Cardiac septum (tissue), 1 donor: ENCODE data around the gene BLM. TPM values are rescaled to one million over a fixed set of nuclear protein-coding genes. Genes with fewer than 3 reads are reported as not detected.
"Not testable (repeated sequence)": the region's sequence is repeated elsewhere in the genome, so short reads cannot be mapped to it uniquely, and the experiment has no call there.

Experiments
- DNase-seq: peaks from one replicate; pipeline ENCODE4 v3.0.0-alpha.2; 2020; ENCODE audit warnings: low spot score
- intact Hi-C: fragments of 100-400 bp; cut with DNase I; formaldehyde crosslinking; loops from one replicate; pipeline ENCODE4 v1.14.0; 2022
- long read RNA-seq: library from polyadenylated mRNA; unstranded; transcript quantifications from one replicate; pipeline ENCODE4 v2.0.0, GENCODE V29; 2021
- total RNA-seq: library from RNA; stranded (reverse); fragmentation: NEBNext Ultra II Directional; extraction: Animal tissue kit (Norgen Biotek cat#: 25700); gene quantifications from one replicate; pipeline ENCODE4 v1.2.1, GENCODE V29; 2021
- donor health status: DM: no; HTN: no; CAD: no.

BLM gene
- total RNA-seq = 0.75 TPM
- long read RNA-seq, partial matches to known transcripts = 1 of 1 reads
- long read RNA-seq, other reads (novel, unspliced or antisense) = 0 of 1 reads

DNA sequence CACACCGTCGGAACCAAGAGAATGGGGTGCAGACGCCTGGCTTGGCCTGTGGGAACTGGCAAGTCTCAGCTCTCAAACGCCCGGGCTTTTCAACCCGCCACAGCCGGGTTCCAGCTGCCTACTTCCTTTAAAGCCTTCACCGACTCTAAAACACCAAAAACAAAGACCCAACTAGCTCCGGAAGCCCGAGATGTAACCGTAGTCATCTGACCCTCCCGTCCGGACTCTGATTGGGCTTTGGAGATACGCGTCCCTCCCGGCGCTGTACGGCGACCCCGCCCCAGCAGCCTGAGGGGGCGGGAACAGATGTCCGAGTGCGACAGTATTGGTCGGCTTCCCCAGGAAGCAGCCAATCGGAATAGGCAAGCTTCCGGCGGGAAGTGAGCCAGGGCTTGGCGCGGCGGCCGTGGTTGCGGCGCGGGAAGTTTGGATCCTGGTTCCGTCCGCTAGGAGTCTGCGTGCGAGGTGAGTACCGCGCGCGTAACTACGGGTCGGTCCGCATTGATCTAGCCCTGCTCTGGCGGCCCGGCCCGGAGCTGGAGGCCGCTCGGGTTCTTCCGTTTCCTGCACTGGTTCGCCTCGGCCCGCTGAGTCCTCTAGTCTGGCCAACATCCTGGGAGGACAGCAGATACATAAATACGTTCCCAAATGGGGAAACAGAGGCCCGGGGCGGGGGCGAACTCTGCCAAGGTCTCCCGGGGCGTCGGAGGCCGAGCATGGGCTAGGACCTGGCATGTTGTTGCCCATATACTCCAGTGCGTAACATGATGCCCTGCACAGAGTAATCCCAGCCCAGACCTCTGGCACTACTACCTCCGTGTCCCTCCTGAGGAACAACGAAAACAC lies at the start of gene BLM:
BLM (plus strand) TSS at position 371 of the 846 bp plus-strand sequence. CDS start 30,047 bp downstream, outside the sequence.
- peak; percentile 99 for DNase-seq
- intact Hi-C loops = loop anchor here (5.0 kb wide), 2 partner anchors 155 to 170 kb away; no protein-coding TSS in a partner anchor

DNA sequence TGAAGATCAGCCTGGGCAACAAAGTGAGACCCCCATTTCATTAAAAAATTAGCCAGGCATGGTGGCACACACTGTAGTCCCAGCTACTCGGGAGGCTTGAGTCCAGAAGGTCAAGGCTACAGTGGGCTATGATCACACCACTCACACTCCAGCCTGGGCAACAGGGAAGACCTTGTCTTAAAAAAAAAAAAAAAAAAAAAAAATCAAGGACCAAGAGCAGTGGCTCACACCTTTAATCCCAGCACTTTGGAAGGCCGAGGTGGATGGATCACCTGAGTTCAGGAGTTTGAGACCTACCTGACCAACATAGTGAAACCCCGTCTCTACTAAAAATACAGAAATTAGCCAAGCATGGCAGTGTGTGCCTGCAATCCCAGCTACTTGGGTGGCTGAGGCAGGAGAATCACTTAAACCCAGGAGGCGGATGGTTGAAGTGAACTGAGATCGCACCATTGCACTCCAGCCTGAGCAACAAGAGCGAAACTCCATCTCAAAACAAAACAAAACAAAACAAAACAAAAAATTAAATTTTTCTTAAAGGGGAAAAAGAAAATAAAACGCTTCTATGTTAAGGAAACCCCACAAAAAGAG lies 49.3 kb upstream of the BLM start:
- DNase-seq, intact Hi-C loops: not testable (repeated sequence)

DNA sequence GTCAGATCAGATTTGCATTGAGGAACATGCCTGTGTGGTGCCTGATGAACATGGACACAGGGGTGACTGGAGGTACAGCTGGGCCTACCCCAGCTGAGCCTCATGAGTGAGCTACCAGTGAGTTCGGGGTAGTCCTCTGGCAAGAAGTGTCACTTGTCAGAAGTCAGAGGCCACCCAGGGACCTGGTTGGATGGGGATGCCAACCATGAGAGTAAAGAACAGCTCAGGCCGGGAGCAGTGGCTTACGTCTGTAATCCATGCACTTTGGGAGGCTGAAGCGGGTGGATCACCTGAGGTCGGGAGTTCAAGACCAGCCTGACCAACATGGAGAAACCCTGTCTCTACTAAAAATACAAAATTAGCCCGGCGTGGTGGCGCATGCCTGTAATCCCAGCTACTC lies 46.5 kb upstream of the BLM start:
- DNase-seq, intact Hi-C loops: not testable (repeated sequence)

DNA sequence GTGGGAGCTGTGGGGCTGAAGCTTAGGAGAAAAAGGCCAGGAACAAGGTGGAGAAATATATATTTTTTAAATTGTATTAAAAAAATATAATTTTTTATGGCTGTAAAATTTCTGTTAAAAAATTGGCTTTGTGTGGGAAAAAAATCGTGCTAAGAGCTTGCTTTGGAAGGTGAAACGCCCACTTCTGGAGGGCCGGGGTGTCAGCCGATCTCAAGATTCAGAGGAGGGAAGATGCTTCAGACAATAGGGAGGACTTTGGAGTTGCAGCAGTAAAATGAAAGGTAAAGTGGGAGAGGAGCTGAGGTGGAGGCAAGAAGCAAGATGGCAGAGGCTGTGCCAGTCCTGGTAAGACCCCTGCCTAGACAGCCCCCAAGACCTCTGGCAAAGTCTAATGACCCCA lies 45.9 kb upstream of the BLM start:
- intact Hi-C loops = no loop called here
- DNase-seq = no peak

DNA sequence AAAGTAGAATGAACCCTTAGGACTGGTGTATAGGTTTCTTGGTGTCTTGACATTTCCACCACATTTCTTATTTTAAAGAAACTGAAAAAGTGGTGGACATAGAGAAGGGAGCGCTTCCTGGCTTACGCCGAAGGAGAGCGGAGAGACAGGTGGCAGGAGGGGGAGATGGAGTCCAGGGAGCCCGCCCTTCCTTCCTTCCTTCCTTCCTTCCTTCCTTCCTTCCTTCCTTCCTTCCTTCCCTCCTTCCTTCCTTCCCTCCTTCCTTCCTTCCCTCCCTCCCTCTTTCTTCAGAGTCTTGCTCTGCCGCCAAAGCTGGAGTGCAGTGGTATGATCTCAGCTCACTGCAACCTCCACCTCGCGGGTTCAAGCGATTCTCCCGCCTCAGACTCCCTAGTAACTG lies 43.8 kb upstream of the BLM start:
- DNase-seq, intact Hi-C loops: not testable (repeated sequence)

DNA sequence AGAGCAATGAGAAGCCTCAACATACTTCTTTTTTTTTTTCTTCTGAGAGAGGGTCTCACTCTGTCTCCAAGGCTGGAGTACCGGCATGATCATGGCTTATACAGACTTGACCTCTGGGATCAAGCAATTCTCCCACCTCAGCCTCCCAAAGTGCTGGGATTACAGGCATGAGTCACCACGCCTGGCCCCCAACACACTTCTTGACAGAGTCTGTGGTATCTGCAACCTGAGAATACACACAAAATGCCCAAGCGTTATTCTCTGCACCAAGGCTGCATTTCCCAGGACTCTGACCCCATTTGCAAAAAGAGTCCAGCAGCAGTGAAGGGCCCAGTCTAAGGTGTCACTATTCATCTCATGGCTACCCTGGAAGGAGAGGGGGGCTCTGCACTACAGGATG lies 42.7 kb upstream of the BLM start:
- intact Hi-C loops = no loop called here
- no peak for DNase-seq

DNA sequence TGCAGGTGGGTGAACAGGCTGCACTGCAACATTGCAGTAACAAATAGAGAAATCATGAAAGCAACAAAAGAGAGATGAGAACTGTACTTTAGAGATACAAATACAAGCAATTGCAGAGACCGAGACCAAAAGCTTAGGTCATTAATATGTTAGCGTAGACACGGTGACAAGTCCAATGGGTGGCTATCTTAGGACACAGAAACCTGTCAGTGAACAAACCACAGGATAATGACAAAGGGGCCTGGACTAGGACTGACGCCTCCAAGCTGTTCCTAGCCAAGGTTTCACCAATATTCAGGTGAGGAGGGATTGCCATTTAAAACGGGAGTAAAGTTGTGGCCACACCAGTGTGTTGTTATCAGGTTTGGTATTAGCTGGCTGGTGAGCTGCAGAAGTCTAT lies 41.7 kb upstream of the BLM start:
- DNase-seq = no peak
- intact Hi-C loops = no loop called here

DNA sequence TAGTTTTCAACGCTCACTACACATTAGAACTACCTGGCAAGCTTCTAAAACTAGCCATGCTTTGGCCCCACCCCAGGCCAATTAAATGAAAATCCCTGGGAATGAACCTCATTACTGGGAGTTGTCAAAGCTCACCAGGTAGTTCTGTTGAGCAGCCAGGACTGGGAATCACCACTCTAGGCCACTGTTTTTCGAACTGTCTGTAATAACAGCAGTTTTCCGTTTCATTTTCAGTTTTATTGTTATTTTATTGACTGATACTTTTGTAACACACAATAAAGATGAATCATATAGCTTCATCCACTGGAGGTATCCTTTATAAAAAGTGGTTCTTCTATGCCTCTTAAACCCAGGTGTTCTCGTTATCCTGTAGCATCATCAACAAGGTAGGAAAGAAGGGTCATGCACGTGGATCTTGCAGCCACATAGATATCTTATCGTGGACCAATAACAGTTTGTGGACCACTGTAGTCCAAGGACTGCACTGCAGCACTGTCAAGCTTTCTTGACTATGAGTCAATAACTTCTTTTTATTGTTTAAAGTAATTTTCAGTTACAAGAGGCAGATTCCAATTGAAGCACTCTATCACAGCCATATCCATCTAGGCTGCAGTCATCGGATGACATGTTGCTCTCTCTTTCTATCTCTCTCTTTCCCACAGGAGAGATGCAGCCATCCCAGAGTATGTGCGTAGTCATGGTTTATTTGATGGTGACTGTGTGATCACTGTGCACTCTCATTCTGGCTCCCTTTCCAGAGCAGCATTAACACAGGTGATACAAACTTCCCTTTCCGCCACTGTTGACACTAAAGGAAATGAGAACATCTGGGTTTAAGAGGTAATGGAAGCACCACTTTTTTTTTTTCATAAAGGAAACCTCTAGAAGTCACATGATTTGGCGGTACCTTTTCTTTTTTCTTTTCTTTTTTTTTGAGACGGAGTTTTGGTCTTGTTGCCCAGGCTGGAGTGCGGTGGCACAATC lies 39.0 kb upstream of the BLM start:
- intact Hi-C loops = no loop called here
- DNase-seq = no peak

DNA sequence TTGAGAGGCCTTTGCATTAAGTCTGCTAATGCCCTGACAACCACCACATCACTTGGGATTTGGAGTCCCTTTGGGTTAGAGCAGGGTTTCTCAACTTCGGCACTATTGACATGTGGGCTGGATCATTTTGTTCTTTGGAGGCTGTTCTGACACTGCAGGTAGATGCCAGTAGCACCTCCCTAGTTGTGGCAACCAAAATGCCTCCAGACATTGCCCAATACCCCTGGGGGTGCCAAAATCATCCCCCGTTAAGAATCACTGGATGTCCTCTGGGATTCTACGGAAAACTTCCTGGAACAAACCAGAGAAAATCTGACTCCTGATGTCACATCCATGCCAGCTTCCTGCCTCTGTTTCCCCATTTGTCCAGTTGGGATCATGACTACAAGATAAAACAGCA lies 37.2 kb upstream of the BLM start:
- intact Hi-C loops = no loop called here
- no peak for DNase-seq

DNA sequence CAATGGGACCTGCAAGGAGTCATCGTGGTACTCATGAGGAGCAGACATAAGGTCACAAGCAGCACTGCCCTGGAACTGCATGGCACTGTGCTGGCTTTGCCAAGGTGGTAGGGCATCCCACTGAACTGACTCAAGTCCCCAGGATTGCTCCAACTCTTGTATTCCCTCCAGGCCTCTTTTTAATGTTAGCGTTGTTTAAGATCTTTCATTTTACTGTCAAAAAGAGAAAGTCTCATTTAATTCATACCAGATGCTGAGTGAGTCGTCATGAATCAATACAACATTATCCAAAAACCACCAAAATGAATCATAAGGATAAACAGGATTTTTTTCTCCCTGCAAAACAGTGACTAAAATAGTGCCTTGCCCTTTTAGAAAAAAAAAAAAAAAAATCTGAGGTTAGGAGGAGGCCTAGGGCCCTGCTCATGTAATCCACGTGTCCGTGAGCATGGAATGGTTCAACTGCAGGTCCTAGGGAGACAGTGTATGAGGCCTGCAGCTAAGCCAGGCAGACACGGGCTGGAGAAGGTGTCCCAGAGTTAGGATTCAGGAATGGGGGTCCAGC lies 36.7 kb upstream of the BLM start:
- intact Hi-C loops = no loop called here
- DNase-seq = no peak

DNA sequence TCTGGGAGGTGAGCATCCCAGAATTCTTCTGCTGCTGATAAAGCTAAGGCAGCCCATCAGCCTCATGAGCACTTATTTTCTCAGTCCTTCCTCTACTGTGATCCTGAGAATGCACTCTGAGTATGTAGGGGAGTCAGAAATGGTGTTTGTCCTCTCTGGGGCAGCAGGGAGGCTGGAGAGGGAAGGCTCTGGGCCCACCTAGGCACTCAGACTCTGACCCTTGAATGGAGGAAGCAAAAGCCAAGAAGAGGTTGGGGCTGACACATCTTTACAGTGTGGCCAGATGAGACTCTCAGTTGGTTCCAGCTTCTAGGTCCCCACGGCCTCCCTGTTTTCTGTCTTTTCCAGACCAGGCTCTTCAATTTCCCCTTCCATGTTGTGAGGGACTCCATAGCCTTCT lies 36.1 kb upstream of the BLM start:
- intact Hi-C loops = no loop called here

DNA sequence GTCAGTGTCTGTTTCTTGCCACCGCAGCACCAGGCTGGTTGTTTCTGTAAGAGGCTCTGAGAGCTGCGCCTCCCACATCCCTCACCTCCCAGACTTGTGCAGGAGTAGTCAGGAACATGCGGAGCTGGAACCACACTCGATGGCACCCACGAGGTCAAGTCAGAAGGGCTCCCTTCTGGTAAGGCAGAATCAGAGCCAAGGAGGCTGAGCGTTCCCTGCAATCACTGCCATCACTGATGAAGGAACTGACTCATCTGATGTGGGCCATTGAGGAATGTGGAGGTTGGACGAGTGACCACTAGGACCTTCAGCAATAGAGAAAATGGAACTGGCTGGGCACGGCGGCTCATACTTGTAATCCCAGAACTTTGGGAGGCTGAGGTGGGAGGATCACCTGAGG lies 35.7 kb upstream of the BLM start:
- intact Hi-C loops = no loop called here
- no peak for DNase-seq

More for the DNA sequence above, 36.1 kb upstream of the BLM start:
- DNase-seq = no peak

DNA sequence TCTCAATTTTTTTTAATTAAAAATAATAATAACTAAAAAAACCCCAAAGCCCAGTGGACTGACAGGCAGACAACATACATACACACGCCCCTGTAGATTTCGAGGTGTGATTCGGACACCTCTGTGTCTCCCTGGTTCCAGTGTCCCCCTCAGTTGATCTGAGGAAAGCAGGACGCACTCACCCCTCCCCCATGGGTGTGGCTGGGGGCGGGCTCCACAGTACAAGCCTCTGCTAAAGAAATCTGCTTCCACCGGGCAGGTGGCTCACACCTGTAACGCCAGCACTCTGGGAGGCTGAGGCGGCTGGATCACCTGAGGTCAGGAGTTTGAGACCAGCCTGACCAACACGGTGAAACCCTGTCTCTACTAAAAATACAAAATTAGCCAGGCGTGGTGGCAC lies 33.8 kb upstream of the BLM start:
- intact Hi-C loops = no loop called here
- DNase-seq = no peak

DNA sequence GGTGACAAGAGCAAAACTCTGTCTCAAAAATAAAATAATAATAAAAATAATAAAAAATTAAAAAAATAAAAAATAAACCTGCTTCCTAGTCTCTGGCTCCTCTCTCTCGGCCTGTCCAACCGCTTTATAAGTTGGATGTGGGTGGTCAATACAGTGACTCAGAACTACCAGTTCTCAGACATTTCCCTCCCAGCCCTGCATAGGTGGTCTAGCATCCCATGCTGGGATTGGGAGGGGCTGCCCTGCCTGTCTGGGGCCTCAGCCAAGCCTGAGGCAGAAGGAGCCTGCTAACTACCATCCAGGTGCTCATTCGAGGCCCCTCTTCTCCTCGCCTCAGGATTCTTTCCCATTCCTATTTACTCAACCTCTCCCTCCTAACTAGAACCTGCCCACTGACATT lies 33.3 kb upstream of the BLM start:
- DNase-seq = no peak
- intact Hi-C loops = no loop called here

DNA sequence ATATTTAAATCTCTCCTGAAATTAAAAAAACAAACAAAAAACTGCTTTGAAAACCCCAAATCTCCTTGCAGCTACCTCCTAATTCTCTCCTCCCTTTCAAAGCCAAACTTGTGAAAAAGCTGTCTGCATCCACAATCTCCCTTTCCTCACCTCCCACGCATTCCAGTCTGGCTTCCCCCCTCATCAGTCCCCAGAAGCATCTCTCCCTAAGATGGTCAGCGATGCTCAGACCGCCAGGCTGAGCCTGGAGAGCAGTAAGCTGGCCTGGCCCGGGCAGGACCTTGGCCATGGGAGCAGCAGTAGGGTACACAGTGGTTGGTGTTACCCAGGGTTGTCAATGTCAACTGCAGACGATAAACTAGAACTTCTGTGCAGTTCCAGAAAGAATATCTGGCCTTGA lies 32.9 kb upstream of the BLM start:
- DNase-seq = no peak
- intact Hi-C loops = no loop called here

DNA sequence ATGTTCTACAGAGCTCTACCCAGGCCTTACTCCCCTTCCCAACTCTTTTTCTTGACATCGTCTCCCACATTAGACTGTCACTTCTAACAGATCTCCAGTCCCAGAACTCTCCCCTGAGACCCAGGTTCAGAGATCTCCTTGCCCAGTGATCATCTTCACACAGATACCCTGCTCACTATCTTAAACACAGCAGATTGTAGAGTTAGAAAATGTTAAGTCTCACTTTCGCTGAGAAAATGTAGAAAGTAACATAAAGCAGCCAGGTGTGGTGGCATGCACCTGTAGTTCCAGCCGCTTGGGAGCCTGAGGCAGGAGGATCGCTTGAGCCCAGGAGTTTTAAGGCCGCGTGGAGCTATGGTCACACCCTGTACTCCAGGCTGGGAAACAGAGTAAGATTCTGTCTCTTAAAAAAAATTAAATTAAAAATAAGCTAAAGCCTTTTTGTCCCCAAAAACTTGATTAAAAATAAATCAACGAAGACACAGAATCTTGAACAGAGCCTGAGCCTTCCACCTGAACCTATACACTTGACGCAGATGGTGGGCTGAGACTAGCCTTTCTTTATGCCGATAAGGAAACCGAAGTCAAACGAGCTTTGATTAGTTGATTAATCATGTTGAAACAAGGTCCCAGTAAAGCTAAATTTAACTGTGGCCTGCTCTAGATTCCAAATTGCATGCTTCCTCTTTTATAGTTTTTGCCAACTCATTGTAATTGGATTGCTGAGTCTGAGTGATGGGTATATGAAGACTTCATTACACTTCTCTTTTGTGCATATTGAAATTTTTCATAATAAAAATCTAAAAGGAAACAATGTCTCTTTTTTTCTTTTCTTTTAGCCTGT lies 31.3 kb upstream of the BLM start:
- DNase-seq = no peak
- intact Hi-C loops = no loop called here

DNA sequence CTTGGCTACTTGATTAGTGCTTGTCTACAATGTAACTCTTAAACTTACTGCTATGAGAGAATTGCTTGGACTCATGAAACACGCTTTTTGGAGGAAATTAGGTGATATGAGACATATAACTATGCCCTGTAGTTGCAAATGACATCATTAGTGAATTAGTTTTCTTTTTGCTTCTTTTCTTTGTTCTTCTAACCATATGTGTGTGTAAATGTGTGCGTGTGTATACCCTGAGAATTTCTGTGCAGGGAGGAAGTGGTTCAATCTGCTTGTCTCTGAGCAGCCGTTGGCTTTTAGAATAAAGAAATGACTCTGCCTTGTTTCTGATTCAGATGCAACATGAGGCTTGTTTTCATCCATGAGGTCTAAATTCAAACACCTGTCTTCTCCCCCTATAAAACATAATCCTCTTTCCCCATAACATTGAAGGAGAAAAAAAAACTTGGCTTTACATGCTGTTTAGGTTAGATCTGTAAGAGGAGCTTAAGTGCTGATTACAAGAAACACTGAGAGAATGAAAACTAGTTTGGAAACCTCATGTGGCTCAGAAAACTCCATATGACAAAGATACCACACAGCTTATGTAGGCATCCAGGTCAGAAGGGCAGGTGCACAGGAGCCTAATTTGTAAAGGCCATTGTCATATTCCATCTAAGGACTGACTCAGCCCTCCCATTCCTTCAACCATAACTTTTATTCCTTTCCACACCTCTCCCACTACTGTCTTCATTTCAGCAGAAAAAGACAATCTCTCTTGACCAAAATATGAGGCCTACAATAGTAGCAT lies 30.5 kb upstream of the BLM start:
- intact Hi-C loops = no loop called here
- no peak for DNase-seq
